NOMO-1 treated with dmso at 0.1 percent for 144 hours (cell line): Measurements from ENCODE around the gene ATG9A.

Experiments used
- DNase-seq: peaks from one replicate; lab custom pipeline; 2025; ENCODE audit not compliant: unreplicated experiment; lab: John Stamatoyannopoulos, UW

ATG9A gene

GRCh38 chr2:219223831-219224610, 5.4 kb downstream of the ATG9A start:
- no peak for DNase-seq

DNA sequence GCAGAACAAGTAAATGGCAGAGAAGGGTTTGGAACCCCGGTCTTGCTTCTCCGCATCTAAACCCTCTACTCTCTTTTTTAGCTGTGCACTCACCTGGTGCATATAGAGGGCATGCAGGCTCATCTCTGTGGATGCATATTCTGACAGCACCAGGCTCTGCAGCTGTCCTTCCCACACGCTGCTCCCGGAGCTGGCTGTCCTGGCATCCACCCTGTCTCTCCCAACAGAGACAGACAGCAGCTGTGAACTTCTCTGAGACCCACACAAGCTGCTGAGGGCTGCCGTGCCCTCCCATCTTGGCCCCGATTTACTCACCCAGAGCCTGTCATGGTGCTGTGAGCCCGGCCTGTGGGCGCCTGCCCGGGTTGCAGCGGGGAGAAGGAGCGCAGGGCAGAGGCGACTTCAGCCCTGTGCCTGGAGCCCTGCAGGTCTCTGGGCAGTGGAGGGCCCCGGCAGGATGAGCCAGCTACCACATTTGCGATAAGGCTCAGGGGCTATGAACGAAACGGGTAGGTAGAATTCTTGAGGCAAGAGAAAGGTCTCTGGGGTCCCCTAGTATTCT, 7.4 kb downstream of the ATG9A start:
- DNase-seq, result no peak

DNA sequence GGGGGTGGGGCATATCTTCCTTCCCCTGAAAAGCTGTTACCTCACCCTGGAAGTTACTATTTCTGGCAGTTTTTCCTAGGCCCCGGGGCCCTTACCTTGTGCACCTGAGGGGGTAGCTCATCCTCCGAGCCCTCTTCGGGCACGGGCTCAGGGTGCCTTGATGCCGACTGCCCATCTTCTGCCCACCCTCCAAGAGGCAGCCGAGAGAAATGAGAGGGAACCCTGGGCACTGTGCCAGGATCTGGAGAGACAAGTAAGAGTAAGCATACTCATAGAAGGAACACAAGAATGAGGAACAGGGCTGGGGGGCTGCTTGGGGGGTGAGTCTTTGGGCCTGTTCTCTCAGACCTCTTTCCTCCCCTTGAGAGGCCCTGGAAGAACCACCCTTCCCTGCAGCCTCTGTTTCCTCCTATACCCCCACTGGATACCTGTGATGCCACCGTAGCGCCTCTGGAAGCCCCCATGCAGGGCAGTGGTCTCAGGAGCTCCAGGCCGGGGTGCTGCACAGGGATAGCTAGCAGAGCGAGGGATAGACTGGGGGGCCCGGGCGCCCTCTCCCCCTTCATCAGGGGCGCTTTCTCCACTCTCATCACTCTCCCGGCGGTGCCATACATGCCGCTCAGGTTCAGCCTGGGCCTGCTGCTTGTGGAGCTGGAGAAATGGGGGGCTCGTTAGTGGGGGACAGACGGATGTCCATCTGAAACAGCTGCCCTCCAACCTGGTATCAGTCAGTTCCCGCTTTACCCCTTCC, 8.6 kb downstream of the ATG9A start:
- DNase-seq, result no peak

DNA sequence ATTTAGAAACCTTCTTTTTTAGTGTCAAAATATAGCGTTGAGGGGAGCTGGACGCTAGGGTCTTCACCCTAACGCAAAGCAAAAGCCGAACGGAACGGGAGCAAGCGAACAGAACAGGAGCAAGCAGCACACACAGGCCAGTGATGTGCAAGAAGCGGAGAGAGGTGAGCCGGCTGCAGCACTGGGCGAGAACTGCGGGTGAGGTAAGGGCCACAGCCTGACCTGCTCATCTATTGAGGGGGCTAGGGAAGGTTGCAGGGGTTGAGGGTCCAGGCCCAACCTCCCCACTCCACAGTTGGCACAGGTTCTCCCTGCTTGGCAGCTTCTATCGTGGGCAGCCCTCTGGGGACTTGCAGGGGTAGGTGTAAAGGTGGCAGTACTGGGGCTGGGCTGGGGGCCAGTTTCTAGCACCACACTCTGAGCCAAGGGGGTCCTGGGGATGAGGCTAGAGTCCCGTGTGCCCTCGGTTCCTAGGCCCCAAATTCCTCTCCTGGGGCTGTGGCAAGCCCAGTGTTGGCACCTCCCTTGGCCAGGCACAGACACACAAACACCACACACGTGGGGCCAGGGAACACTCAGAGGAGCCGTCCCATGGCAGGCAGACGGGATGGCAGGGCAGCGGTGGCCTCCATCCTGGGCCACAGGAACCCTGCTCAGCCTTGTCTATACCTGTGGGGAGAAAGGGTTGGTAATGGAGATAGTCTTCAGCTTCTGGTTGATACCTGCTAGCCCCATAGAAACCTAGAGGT, 9.5 kb downstream of the ATG9A start:
- DNase-seq, result no peak

DNA sequence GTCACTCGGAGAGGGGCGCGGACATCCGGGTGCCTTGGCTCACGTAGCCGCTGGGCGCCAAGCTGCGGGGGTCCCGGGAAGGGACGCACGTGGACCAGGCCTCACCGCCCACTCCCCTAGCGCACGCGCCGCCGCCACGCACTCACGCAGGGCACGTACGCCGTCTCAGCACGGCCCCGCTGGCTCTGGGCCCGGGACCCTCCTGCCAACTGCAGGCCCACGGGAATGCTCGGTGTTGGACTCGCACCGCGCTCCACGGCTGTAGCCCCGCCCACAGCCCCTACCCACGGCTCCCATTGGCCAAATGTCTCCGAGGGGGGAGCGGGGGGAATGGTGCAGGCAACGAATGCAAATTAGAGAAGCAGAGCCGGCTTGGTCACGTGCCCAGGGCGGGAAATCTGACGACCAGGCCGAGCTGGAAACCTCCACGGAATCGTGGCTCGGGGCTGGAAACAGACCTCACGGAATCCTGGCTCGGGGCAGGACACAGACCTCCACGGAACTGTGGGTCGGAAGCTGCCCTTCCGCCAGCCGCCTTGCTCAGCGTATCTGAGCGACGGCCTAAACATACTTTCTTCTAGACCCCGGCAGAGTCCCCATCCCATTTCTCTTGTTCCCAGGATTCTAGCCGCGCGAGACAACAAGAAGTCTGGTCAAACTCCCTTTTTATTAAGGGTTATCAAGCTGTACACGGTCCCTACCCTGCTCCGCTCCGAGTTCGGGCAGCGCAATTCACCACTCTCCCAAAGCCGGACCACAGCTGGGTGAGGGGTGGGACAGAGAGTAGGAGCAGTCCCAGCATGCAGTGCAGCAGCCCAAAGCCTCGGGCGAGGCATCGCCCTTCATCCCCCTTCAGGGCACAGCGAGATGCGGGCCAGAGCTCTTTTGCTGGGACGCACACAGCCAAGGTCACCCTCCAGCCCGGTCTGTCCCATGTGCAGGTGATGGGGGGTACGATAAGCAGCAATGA, 10.4 kb downstream of the ATG9A start, which contains the start of gene ABCB6:
TSS of gene ABCB6 (minus strand) at position 227 of the 970 bp plus-strand sequence. CDS start 285 bp downstream, outside the sequence.
- no peak for DNase-seq

DNA sequence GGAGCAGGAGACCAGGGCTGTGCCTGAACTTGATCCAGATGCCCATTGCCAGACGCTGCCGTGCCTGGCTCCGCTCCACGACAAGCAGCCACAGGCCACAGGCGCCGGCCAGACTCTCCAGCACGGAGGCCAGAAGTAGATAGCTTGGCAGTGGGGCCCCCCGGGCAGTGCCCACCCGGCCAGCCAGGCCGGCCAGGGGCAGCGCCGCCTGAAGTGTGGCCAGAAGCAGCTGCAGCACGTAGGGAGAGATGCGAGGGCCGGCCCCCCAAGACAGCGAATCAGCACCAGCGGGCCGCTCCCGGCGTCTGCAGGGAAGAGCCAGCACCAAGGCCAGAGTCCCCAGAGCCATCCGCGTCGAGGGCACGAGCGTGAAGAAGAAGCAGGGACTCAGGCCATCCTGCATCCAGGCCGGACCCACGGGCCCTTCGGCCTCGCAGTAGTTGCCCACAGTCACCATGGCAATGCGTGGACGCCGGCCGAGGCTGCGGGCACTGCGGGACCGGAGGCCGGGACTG, 11.2 kb downstream of the ATG9A start:
- DNase-seq, result no peak

GRCh38 chr2:219216535-219216915, 12.9 kb downstream of the ATG9A start:
- no peak for DNase-seq

DNA sequence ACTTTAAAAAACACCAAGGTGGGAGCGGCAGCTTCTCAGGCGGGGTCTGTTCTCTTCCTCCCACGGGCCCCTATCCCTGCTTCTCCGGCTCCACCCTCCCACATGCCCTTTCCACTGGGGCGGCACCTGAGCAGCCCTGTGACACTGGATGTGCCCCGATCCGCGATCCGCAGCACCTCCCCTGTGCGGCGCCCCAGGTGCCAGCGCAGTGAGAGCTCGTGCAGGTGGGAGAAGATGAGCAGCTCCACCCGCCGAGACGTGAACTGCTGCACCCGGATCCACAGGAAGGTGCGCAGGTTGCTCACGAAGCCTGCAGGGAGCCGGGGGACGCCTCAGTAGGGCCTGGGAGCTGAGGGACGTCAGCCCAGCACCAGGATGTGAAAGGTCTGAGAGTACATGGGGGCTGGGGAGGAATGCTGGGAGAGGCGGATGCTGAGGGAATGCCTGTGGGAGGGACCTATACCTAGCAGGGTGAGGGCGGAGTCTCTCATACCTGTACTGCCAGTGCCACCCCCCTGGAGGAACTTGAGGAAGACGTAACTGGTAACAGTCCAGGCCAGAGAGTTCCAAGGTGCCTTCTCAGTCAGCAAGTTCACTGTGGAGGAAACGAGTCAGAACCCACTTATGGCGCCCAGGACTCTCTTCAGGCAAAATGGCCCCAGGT, 13.4 kb downstream of the ATG9A start:
- no peak for DNase-seq

GRCh38 chr2:219214786-219215185, 14.7 kb downstream of the ATG9A start:
- no peak for DNase-seq

DNA sequence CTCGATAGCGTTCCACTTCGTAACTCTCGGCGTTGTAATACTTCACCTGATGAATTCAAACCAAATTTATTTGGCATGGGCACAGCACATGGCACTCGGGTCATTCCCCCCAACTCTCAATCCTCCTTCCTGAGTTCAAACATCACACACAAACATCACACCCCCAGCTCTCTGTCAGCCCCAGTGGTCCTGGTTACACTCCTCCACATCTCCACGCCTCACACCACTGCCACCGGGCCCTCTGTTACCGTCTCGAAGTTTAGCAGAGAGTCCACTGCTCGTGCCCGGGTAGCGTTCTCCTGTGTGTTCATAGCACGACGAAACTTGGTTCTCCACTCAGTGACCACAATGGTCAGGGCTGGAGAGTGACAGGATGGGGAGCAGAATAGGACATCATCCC, 15.3 kb downstream of the ATG9A start:
- no peak for DNase-seq

DNA sequence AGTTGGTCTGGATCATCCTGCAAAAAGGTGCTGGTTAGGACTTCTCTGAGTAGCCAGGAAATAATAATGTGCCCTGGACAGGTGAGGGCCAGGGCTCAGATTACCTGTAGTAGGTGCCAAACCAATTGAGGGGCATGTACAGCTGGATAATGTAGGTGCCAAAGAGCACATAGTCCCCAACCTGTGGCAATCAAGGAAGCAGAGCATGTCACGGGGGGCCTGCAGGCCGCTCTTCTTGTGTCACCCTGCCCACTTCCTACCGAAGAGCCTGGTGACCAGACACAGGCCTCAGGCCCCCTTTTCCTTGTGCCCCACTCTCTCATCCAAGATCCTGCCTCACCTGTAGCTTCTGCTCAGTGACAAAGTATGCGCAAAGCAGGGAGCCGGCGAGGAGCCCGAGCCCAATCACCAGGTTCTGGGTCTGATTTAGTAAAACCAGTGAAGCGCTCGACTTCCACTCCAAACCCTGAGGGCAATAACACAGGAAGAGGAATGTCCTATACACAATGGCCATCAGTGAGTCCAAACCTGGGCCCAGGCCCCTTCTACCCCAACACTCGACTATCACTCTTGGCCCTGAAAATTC, 15.9 kb downstream of the ATG9A start:
- DNase-seq, result no peak

- DNase-seq, result no peak
These were observed 16.4 kb downstream of the ATG9A start for GRCh38 chr2:219213026-219213415.

GRCh38 chr2:219210886-219211362, 18.5 kb downstream of the ATG9A start:
- no peak for DNase-seq

GRCh38 chr2:219210196-219210885, 19.1 kb downstream of the ATG9A start:
- no peak for DNase-seq

GRCh38 chr2:219209236-219210195, 19.9 kb downstream of the ATG9A start:
- no peak for DNase-seq

DNA sequence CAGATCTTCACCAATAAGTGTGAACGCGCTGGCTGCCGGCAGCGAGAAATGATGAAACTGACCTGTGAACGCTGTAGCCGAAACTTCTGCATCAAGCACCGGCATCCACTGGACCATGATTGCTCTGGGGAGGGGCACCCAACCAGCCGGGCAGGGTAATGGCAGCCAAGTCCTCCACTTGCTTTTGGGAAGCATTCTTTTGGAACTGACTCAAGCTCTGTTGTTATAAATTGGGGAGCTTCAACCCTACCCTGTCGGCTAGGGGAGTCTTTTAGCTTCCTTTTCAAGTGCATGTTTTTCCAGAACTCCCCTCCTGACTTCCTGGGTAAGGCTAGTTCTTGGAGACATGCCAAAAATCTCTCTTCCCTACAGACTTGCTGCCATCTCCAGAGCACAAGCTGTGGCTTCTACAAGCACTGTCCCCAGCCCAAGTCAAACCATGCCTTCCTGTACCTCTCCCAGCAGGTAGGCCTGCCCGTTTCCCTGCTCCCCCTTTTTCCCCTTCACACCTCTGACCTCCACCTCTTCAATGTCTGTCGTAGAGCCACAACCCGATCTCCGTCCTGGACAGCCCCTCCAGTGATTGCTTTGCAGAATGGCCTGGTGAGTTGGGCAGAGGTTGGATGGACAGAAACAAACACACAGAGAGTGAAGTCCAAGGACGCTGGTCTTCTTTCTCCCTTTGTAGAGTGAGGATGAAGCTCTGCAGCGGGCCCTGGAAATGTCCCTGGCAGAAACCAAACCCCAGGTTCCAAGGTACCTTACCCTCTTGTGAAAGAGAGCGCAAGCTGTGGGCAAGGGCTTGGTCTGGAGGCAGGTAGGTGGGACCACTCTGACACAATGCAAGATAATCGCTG, 21.3 kb downstream of the ATG9A start:
- DNase-seq, result no peak
